Activated CD4-positive, alpha-beta T cell treated with anti-CD3 and anti-CD28 coated beads, Interleukin-10, Interleukin-2, amounts not matched to agents 100 ng/mL and 50 ng/mL, durations not matched to agents 16 hours and 8 hours (primary cell): ENCODE results near the gene ING4.
A peak's percentile ranks its signal among the peaks of the same experiment; 100 is the strongest.
"Not testable (repeated sequence)": the region's sequence is repeated elsewhere in the genome, so short reads cannot be mapped to it uniquely, and the experiment has no call there.

ENCODE experiments used
- DNase-seq: peaks from one replicate; pipeline ENCODE4 v3.0.0-alpha.2; 2020

Gene ING4

DNA sequence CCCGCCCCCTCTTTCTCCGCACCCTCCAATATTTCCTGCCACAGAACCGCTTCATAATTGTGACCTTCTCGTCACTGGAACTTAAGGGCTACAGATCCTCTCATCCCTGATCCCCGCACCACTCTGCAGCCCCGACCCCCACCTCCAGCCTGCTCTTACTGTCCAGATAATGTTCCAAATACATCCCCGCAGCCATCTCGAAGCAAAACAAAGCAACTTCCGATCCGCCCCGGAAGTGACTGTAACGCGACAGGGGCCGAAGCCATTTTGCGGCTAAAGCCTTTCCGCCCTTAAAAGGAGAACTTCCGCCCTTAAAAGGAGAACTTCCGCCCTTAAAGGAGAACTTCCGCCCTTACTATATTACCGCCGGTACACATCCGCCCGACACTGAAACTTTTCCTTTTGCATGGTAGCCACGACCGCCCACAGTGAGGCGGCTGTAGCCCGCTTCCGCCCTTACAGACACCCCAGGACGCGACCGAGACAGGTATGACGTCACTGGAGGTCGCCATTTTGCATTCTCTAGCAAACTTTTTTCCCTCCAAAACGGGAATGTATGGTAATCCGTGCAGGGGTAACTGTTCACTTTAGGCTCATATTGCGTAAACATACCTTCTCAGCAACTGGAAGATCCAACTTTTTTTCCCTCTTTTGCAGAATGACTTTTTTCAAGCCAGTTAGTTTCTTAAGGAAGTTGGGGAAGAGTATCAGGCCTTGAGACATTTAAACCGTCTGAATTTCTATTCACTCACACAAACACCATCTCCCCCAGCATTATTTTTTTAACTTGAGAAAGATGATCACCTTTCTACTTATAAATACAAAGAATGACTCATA lies at the start of gene ING4:
ING4 (minus strand) TSS at position 214 of the 837 bp plus-strand sequence; CDS start at position 196, 18 bp downstream.
- DNase-seq = peak; percentile 99

DNA sequence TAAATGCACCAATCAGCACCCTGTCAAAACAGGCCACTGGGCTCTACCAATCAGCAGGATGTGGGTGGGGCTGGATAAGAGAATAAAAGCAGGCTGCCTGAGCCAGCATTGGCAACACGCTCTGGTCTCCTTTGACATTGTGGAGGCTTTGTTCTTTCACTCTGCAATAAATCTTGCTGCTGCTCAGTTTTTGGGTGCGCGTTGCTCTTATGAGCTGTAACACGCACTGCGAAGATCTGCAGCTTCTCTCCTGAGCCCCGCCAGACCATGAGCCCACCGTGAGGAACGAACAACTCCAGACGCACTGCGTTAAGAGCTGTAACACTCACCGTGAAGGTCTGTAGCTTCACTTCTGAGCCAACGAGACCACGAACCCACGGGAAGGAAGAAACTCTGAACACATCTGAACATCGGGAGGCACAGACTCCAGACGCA lies 46.1 kb upstream of the ING4 start:
- peak; percentile 38 for DNase-seq

DNA sequence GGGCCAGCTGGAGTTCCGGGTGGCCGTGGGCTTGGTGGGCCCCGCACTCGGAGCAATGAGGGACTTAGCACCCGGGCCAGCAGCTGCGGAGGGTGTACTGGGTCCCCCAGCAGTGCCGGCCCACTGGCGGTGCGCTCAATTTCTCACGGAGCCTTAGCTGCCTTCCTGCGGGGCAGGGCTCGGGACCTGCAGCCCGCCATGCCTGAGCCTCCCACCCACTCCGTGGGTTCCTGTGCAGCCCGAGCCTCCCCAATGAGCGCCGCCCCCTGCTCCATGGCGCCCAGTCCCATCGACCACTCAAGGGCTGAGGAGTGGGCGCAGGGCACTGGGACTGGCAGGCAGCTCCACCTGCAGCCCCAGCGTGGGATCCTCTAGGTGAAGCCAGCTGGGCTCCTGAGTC lies 45.4 kb upstream of the ING4 start:
- DNase-seq = not testable (repeated sequence)

DNA sequence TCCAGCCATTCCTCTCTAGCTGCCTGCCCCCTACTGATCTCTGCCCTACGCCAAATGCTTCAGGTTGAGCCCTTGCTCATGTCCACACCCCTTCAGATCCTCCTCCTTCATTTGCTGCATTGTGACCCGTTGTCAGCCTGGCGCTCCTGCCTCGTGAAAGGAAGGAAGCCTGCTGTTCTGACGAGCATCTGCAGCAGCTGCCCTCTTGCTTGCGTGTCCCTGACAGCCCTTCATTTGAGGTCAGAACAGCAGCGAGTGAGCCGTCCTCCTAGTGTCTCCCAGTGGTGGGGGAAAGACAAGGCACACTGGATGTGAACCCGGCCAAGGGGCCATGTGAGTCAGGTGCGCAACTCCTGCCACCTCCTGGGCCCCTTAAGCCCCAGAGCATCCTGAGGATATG lies 40.7 kb upstream of the ING4 start:
- no peak for DNase-seq

DNA sequence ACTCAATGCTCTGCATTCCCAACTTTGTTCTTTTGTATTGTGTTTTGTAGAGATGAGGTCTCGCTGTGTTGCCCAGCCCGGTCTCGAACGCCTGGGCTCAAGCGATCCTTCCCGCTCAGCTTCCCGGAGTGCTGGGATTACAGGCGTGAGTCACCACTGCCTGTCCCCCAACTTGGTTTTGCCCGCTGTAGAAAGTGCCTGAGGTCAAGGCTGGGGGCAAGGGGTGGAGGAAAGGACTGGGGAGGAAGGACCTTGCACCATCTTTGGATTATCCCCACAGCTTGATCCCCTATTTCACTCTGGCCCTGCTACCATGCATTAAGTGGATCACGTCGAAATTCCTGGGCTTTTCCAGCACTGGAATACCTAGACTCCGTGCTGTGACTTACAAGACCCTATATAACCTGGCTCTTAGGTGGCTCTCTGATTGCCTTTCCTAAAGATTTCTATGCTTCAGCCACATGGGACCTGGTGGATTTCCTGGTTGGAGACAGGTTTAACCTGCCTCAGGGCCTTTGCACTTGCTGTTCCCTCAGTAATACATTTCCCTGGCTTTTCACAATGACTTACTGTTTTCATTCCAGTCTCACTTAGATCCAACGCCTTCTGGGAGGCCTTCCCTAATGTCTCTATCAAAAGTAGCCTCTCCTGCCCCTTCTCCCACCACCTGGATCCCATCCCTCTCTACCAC lies 38.3 kb upstream of the ING4 start:
- no peak for DNase-seq

DNA sequence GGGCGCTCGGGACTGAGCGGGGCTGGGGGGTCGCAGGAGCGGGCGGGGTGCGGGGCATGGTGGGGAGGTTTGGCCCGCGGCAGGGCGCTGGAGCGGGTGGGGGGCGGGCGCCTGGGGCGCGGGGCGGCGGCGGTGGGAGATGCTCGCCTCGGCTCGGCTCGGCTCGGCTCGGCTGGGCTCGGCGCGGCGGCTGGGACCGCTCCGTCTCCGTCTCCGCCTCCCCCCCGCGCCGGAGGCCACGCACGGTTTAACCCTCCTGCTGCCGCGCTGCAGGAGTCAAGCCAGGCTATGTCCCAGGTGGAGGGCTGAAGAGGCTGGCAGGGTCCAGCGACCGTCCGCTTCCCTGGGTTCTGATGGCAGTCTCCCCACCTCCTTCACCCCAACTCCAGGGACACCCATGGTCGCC lies 37.7 kb upstream of the ING4 start, which contains the start of gene PIANP:
PIANP (minus strand) TSS at position 170 of the 406 bp plus-strand sequence. CDS start 2,754 bp downstream, outside the sequence.
- no peak for DNase-seq

DNA sequence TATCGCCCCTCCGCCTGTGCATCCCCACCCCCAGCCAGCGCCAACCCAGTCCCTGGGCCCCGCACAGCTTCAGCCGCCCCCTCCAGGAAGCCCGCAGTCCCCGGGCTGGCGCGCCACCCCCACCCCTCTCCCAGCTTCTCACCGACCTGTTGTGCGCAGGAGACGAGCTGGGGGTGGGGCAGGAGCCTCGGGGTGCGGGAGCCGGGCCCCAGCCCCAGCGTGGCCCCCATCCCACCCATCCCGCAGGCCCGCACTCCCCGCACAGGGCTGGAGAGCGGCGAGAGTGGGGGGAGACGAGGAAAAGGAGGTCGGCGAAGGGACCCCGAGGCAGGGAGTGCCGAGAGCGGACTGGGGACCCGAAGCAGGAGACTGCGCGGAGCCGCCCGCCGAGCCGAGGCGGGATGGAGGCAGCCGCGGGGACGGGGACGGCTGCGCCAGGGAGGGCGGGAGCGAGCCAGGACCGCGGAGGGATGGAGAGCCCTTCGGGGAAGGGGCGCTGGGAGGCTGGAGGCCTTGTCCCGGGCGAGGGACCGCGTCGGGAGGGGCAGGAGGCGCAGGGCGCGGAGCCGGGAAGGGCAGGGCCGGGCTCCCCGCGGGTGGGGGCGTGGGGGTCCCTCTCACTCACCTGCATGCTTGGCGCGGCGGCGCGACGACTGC lies 37.2 kb upstream of the ING4 start:
- DNase-seq = no peak

DNA sequence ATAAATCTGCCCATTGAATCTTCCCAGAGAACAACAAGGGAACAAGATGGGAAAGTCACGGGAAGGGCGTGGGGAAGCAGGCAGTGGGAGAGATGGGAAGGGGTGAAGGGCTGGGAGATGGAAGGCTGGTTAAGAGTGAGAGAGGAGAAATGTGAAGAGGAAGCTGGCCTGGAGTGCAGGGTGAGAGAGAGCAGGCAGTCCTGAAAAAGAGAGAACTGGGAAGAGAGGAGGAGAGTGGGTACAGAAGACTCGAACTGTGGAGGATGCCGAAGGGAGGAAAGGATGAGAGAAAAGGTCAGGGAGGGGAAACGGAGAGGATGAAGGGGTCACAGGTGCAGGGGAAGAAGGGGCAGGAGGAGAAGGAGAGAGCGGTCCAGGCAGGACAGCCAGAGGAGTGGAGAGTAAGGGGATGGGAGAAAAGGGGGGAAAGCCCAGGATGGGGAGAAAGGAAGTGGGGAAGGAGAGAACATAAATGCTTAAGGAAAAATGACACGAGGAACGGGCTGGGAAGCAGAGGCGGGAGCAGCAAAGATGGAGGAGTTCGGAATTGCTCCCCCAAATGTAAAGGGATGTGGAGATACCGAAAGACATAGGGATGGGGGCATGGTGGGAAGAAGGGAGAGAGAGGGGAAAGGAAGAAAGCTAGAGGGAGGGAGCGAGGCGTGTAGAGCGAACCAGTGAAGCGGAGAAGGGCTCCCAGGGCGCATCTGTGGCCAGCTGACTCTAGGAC lies 36.5 kb upstream of the ING4 start:
- no peak for DNase-seq

DNA sequence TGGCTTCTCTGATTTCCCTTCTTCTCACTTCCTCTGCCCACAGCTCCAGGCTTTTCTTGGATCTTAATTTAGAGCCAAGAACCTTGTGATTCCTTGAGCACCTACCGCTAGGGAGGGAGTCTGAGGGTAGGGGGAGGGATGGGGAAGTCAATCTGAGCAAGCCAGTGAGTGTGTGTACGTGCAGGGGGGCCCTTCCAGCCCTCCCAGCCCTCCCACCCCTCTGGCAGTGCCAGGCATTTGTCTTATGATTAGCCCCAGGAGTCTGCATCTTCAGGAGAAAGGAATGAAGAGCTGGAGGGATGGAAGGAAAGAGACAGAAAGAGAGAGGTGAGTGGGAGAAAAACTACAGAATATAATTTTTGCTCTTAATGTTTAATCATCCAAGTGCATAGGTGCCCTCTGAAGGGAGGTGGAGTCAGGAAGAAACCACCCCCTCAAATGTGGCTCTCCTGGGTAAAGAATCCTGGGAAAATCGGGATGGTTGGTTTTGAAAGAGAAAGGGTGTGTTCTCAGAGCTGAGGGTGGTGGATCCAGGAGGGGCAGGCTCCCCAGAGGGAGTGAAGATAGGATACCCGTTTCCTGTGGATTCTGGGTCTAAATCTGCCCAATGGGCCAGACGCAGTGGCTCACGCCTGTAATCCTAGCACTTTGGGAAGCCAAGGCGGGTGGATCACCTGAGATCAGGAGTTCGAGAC lies 35.6 kb upstream of the ING4 start:
- no peak for DNase-seq

DNA sequence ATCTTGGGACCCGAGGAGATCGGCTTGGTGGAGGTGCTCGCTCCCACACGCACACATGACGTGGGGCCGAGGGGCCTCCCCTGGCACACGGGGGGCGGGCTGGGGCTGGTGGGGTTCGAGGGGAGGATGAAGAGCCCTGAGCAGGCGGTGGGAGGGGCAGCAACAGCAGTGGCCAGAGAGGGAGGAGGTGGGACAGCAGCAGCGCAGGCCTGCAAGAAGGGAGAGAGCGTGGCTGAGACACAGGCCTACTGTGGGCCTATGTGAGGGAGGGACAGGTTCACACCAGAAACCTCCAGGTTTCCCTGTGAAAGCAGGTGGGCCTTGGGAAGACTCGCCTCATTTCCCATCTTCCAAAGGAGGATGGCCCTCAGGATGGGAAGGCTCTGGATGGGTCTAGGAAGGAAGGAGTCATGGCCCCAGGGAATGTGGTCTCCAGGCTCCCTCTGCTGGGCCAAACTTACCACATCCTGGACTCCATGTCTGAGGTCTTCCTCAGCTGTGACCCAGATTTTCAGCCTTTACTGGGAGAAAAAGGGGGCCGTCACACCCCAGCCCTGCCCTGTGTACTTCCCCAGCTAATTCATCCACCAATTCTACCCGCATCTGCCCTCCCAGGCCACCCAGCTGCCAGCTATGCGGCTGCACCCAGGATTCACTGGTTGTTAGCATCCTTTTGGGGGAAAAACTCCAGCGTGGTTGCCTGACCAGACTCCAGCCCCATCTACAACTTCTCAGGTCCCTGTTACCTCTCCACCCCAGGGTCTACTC lies 34.8 kb upstream of the ING4 start:
- DNase-seq = no peak

DNA sequence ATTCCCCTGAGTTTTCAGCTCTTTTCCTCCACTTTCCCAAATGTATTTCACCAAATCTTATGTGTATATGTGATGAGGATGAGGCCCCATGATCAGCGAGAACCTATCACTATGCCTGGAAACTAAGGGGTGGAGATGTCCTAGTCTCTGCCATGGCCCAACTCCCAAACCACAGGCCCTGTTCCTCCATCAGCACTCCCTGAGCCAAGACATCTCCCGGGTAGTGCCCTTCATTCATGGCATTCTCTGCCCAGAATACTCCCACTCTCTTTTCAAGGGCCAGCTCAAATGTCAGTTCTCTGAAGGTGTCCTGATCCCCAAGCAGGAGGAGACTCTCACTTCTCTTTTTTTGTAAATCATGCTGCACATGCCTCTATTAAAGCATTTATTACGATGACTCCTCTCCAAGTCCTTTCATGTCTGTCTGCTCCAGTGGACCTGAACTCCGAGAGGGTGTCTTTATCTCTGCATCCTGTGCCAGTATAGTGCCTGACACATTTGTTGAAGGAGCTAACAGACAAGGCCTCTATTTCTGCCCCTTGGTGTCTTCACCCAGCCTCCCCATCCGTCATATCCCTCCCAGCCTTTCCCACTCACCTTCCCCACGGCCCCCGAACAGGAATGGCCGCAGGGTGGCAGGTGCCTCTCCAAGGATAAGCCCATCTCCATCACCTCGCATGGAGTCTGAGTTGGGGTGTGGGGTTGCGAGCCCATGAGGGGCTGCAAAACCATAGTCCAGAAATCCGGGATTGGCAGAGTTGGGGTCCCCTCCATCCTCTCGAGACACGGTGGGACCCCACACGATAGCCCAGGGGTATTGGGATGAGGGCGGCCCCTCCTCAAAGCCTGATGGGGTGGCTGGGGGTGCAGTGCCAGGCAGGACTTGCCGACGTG lies 34.0 kb upstream of the ING4 start:
- DNase-seq = no peak

DNA sequence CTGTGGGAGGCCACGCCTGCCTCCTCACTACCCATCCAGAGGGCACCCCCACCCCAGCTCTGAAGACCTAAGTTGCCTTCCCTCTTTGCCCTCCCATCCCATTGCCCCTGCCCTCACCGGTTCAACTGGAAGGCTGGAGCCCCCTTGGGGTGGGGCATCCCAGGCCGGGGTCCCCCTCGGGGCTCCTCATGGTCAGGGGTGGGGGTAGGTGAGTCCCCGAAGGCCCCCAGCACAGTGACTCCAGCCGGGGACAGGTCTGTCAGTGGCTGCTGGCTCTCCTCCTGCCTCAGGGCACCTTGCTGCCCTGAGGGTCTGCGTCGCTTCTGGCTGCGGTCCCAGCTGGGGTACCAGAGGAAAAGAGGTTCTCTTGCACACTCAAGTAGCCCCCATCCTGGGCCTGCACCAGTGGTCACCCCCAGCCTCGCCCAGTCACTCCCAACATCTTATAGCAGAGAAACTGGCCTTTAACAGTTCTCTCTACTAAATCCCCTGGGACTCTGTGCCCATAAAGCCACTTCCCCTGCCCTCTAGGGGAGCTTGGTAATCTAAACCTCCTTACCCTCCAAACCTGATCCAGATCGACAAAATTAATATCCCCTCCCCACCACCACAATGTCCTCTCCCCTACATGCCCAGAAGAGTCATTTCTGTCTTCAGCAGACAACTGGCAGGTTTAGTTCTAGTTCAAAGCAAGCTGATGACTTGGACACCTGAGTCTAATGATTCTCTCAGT lies 32.6 kb upstream of the ING4 start:
- no peak for DNase-seq

DNA sequence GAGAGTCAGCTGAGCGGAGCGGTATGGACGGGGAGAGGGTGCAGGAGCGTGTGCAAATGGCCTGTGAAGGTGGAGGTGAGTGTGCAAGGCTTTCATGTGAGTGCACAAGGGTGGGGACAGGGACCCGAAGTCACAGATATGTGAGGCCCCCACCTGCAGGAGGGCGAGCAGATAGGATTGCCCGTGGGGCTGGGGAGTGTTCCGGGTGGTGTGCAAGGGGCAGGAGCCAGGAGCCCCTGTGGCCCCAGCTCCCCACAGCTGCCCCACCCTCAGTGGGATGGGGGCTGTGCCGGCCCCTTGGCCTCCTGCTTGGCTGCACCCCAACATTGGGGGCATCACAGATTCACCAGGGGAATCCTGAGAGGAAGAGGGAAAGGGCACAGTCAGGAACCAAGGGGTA lies 31.8 kb upstream of the ING4 start:
- no peak for DNase-seq

DNA sequence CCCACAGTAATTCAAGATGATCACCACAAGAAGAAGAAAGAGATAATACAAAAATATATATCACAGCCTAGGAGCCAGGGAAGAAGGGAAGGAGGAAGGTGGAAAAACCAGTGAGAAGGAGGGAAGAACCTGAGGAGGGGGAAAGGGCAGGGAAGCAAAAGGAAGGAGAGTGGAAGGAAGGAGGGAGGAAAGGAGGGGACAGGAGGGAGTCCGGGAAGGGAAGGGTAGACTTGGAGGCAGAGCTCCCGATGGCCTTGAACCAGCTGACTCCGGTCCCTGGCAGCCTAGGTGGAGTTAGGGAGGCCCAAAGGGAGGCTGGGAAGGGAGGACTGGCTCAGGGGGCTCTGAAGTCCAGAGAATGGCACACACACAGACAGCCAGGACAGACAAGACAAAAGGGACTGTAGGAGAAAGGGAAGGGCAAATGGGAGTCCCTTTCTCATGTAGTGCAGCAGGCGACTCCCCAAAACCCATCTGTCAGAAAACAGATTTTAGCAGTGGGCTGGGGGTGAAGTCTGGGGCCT lies 31.0 kb upstream of the ING4 start:
- DNase-seq = no peak

DNA sequence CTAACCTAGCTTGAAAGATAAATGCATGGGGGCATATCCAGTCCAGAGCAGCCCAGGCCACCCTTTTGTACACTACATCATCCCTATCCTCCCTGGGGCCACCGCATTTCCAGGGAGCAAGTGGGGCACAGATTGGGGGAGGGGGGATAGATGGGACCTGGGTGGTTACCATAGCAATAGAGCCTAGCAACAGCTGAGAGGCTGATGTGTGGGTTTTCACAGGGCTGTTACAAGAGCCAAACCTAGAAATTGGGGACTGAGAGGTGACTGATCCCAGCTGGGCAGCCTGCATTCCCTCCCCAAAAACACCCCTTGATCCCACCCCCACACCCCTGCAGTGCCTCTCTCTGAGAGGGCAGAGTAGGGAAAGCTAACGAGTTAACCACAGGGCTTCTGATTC lies 30.0 kb upstream of the ING4 start:
- DNase-seq = no peak

DNA sequence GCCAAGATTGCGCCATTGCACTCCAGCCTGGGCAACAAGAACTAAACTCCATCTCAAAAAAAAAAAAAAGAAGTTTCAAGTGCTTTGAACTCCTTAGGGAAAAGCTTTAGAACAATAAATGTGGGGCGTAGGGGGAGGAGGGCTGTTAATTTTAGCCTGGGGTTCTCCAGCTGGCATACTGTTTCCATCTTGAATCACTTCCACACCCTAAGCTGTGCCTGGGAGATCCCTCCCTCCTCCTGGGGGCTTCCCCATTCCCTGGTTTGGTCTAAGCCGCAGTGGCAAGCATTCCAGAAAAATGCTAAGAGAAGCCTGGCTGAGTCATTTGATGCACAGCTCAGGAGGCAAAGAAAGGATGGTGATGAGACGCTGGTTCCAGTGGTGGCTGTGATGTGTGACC lies 28.6 kb upstream of the ING4 start:
- no peak for DNase-seq

DNA sequence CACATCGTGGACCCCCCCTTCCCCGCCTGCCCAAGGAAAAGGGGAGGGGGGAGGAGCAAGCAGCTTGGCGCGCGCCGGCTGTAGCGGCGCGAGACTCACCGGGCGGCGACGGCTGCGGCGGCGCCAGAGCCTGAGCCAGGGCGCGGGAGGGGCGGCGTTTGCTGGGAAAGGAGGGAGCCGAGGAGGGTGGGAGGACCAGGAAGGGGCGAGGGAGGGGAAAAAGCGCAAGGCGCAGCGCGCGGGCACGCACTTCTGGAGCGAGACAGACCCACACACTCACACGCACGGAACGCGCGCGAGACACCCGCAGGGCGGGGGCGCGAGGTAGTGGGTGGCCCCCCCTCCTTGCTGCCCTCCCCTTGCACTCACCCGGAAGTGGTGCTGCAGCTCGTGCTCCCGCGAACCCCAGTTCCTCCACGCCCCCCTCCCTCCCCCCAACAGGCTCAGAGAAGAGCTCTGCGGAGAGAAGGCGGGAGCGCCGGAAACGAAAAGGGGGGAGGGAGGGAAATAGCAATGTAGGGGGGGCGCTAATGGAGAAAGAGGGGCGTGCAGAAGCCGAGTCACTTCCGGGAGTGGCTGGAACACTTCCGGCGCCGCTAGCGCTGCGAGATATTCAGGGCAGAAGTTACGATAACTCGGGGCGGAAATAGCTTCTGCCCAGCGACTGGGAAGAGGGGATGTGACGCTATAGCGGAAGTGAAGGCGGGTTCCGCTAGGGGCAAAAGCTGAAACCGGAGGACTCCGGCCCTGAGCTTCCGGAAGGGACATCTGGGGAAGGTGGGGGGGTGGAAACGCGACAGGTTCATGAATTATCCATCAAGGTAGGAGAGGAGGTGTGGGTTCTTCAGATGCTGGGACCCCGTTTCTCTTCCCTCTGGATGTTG lies 26.3 kb upstream of the ING4 start, which contains the start of gene ZNF384:
ZNF384 (minus strand) TSS at position 377 of the 884 bp plus-strand sequence. CDS start 9,855 bp downstream, outside the sequence.
- DNase-seq = peak; percentile 99

DNA sequence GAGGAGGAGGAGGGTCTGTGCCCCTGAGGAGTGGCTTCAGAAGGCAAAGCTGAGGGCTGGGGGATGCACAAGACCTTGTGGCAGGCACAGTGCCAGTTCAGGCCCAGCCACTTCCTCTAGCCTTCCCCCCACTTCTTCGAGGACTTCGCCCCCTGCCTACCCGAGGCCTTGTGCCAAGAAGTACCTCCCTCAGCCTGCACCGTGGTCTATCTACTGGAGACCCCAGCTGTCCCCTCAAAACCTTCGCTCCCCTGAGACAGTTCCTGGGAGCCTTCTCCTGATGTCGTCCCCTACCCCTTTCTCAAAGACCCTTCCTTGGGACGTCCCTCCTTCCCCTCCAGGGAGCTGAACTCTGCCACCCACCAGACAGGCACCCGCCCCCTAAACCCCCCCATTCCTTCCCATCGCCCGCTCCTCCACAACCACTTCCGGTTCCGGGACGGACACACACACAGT lies 25.7 kb upstream of the ING4 start:
- DNase-seq = peak; percentile 48
